HG03558 (cell line): ENCODE measurements around the gene PKP1.

Experiments used
- ATAC-seq: cut with Tn5 transposase; IDR thresholded peaks from one replicate; pipeline ENCODE4 v1.9.1; 2021; ENCODE audit warnings: moderate number of reproducible peaks; ENCODE audit not compliant: unreplicated experiment; ENCODE audit errors: extremely low read depth

Gene PKP1

DNA sequence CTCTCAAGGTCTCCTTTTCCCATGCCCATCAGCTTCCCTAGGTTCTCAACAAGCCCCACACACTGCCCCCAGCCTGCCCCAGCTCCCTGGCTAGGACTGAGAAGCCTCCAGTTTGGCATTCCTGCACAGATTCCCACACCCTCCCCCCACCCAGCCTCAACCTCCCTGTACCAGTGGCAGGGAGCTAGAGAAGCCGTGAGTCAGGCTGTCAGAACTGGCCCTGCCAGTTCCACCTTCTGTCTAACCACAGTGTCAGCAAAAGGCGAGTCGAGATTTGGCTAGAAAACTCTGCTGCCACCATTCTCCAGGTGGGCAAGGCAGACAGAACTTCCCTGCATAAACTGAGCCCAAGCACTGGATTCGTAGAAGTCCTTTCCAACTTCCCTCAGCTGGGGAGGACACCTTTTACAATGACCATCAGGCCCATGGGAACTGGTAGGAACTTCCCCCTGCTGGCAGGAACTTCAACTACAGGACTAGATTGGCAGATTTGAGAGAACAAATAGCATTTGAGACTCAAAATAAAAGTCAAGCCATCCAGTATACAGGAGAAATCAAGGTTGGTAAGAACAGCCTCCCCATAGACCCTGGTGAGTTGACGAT, 63.1 kb downstream of the PKP1 start:
- no peak for ATAC-seq

DNA sequence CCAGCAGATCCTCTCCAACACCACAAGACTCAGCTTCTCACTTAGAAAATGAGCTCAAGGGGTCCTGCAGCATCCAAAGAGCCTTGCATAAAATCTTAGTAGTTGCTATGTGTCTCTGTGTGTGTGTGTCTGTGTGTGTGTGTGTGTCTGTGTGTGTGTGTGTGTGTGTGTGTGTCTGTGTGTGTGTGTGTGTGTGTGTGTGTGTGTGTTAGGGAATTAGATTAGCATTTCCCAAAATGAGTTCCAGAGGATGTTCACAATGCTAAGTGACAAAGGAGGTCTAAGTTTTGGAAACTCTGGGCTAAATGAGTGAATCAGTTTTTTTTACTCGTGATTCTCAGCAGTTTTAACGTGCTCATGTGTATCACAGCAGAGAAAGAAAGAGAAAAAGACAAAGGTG, 63.7 kb downstream of the PKP1 start:
- ATAC-seq, result no peak

DNA sequence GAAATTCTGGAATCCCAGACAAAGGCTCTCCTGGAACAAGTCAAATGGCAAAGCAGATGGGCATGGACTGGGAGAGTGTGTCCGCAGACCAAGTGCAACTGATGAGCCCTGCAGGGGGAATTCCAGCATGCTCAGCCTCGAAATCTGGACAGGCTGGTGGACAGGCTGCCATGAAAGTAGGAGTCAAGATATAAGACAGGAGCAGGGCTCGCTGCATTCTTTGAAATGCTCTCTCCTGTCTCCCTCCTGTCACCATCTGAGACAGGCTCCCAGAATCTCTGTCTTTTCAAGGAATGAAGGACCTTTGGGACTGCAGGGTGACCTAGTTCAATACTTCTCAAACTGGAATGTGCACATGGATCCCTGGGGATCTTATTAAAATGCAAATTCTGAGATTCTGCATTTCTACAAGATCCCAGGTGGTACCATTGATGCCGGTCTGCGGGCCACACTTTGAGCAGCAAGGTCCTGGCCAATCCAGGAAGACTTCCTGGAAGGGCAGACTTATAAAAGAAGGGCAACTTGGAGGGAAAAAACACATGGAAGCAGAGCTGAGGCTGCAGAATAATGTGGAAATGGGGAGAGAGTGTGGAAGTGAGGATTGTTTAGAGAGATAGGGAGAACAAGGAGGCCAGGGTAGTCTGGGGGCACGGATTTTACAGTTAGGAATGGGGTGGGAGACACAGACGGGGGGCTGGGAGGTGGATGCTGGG, 64.3 kb downstream of the PKP1 start:
- no peak for ATAC-seq

DNA sequence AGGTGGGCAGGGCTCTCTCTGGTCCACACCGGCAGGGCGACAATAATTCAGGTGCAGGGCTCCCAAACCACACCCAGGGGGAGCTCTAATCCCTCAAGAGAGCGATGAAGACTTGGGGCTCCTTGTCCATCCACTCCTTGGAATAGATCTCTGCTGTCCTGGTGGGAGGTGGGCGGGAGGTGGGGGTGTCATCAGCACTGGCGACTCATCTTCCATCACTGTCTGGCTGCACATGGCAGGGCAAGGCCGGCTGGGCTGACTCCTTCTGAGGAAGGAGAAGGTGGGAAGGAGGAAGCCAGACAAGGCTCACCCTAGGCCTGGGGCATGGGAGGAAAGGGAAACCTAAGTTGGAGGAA, 64.9 kb downstream of the PKP1 start:
- no peak for ATAC-seq

DNA sequence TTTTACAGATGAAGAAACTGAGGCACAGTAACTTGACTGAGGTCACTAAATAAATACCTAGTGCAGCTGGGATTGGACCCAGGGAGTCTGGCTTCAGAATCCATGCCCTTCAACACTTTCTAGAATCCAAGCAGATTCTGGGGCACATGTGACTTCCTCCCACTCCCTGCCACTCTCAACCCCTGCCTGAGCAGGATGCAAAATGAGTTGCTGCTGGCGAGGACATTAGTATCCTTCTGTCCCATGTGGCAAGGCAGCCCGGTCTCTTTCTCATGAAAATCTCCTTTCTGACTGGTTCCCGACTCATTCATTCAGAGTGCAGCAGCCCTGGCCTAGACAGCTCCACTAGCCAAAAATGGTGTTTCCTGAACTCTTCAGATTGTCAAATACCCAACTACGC, 65.8 kb downstream of the PKP1 start:
- no peak for ATAC-seq

DNA sequence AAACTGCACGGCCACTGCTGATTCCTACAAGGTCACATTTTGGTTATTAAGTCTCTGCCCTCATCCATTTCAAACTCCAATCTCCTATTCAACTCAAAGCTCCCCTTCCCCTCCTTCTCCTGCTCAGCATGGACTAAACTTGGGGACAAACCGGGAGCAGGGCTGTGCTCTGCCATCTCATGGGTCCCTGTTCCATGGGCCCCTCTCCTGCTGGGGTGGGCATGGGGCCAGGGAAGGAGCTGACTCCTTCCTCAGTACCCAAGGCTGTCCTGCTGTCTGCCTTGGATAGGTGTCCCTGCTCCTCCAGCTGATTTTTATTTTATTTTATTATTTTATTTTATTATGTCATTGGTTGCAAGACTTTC, 67.0 kb downstream of the PKP1 start:
- ATAC-seq, result no peak

DNA sequence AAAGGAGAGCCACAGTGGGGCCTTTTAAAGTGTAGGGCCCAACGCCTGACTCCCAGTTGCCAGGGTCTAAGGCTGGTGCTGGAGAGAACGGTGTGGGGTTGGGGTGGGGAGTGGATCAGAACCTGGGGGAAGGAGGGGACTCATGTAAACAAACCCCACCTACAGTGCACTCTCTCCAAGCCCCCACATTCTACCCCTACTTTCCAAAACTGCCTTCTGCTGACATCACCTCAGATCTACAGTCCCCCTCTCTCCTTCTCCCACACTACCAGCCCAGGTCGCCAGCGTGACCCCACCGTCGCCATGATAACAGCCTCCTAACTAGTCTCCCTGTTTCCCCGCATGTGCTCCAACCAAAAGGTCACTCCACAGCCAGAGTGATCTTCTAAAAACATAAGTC, 67.6 kb downstream of the PKP1 start:
- no peak for ATAC-seq

DNA sequence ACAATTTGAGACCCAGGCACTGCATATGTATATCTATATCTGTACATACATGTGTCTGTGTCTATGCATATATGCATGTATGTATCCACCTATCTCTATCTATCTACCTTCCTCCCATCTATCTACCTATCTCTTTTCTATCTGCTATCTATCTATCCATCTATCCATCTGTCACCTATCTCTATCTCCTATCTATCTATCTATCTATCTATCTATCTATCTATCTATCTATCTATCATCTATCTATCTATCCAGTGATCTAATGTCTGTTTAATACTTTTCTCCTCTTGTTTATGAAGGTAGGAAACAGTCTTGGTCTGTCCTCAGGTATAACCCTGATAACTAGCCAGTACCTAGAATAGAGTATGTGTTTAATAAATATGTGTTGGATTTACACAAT, 68.3 kb downstream of the PKP1 start:
- no peak for ATAC-seq

DNA sequence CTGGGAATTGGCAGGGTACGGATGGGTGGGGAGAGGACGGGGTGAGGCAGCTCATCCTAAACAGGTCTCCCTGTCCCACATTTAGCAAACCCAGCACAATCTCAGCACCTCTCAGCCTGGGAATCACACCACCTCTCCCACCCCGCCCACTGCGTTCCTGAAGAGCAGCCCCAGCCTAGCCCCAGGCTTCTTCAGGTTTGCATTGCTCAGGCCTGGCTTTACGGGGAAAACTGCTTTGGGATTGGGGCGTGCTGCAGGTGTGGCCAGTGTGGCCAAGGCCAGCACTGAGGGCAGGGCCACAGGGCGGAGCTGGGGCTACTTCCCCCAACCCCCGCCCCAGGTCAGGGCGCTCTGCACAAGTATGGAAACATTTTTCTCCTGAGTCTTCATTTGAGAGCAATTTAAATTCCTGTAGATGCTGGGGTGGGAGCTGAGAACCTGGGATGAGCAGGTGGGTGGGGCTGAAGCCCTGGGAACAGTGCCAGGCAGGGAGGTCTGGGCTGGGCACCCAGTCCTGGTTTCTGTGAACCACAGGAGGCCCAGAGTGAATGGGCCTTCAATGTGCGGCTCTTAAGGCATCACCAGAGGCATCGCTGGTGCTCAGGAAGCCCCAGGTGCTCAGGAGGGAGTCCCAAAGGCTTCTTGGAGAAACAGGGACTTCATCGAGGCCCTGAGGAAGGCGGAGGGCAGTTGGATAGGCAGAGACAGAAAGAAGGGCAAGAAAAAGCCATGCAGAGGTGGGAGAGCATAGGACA, 70.1 kb downstream of the PKP1 start:
- ATAC-seq, result no peak

DNA sequence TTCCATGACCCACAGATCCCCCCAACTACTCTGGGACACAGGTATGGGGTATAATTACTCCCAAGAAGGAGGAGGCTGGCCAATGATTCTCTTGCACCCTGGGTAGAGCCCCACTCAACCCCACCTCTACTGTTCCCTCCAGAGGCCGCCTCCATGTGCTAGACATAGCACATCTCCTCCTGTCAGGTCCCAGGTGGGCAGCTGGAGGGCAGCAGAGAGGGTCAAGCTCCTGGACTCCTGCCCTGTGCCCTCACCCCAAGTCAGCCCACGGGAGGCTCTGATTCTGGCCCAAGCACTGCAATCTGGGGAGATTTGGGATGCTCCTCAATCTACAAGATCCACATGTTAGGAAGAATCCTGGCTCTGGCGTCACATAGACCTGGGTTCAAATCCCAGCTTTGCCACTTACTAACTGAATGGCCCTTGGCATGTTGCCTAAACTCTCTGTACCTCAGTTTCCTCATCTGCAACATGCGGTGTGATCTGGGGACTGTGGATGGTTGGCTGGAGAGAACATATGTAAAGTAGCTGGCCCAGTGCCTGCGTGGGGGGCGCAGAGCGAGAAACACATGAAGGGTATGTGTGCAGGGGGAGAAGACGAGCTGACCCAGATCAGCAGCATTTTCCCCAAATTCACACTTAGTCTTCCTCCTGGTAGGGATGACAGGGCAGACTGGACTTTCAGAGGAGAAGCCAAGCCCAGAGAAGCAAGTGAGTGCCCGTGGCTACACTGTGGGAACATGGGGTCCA, 71.0 kb downstream of the PKP1 start:
- no peak for ATAC-seq

DNA sequence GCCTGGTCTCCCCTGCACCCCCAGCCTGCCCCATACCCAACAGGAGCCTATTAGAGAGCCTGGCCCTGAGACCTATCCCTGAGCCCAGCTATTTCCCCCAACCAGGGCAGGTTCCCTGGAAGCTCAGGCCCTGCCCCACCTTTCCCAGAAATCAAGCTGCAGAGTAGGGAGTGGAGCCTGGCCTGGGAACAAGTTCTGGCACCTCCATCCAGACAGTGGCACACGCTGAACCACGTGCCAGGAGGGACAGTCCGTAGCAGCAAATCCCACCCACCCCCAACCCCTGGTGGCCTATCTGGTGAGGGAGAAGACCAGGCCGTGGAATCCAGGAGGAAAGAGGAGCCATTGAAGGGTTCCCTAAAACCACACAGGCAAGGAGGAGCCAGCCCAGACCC, 71.6 kb downstream of the PKP1 start:
- ATAC-seq, result no peak

DNA sequence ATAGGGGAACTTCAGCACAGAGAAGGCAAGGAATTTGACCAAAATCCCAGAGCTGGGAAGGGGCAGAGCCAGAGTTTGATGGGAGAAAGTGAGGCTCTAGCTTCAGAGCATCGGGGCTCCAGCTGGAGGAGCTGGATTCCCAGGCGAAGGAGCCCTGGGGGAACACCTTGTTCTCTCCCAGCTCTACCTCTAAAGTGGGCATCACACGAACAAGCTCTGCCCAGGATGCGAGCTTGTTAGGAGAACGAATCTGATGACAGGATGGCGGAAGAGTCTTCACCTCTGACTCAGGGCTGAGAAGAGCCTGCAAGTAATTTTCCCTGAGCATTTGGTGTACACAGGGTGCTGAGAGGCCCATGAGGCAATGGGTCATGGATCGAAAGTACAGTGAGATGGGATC, 72.2 kb downstream of the PKP1 start:
- no peak for ATAC-seq

DNA sequence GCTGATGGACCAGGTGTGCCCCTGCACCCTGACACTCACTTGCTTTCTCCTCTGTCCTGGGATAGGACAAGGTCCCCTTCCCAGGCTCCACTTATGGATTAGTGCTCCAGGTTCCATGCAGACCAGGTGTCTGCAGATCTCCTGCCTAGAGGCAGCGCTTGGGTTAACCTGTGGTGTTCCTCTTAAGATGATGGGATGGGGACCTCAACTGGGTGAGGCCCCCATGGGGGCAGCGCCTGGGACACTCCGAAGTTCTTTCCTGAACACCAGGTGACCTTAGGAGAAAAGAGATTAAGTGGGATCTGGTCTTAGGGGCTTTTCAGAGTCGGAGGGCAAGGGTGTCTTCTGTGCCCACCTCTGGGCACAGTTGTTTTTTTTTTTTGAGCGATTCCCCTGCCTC, 72.9 kb downstream of the PKP1 start:
- ATAC-seq, result no peak

DNA sequence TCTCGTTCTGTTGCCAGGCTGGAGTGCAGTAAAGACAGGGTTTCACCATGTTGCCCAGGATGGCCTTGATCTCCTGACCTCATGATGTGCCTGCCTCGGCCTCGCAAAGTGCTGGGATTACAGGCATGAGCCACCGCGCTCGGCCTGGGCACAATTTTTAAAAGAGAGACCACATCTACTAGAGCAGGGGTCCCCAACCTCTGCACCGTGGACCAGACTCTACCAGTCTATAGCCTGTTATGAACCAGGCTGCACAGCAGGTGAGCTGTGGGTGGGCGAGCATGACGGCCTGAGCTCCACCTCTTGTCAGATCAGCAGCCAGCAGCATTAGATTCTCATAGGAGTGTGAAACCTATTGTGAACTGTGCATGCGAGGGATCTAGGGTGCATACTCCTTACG, 73.4 kb downstream of the PKP1 start:
- ATAC-seq, result no peak

DNA sequence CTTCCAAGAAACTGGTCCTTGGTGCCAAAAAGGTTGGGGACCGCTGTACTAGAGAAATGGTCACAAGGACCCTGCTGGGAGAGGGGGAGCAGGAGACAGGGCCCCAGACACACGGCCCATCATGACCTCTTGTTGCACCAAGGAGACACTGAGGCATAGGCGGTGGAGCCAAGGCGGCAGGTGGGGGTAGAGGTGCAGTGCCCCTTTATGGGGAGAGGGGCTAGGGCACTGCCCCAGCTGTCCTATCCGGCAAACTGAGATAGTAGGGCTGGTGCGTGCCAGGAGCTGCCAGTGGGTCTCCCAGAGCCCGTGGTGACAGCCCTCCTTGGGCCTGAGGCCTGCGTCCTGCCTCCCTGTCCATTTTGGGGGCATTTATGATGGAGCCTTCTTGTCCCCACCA, 73.9 kb downstream of the PKP1 start:
- ATAC-seq, result no peak

DNA sequence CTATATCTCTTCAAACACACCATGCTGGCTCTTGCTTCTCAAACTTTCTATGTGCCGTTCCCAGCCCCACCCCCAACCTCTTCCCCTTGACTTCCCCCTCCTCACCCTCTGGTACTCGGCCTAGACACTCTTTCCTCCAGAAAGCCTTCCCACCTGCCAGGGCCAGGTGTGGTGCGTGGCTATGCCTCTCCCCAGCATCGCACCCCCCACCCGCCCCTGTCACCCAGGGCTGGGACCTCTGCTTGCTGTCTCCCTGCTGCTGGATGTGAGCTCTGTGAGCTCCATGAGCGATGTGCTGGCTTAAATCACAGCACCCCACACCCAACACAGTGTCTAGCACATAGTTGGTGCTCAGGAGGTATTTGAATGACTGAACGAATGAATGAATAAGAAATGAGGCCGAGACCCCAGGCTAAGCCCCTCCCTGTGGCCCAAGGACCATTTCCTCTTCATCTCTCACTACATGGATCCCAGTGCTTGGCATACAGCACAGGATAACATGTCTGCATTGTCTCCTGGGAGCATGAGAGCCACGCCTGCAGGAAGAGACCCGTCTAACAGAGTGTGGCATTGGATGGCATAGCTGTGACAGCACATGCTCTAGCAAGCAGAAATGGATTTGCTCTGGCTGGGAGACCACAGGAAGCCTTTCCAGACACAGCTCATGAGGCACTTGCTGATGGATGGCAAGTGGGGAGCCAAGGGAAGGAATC, 74.5 kb downstream of the PKP1 start:
- no peak for ATAC-seq

DNA sequence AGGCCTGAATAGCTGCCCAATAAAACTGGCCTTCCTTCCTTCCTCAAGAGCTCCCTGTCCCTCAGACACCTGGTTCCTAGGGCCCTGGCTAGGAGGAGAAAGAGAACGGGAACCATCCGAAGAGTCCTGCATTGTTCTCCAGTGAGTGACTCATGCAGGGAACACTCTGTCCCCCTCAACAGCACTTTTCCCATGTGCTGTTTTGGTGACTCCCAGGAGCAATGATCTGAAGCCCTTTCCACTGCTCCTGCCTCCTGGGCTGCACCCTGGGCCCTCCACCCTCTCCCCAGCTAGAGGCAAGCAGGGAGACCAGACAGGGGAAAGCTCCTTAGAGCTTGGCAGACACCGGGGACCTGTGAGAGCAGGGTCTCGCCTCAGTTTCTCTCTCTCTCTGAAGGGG, 75.3 kb downstream of the PKP1 start:
- ATAC-seq, result no peak

DNA sequence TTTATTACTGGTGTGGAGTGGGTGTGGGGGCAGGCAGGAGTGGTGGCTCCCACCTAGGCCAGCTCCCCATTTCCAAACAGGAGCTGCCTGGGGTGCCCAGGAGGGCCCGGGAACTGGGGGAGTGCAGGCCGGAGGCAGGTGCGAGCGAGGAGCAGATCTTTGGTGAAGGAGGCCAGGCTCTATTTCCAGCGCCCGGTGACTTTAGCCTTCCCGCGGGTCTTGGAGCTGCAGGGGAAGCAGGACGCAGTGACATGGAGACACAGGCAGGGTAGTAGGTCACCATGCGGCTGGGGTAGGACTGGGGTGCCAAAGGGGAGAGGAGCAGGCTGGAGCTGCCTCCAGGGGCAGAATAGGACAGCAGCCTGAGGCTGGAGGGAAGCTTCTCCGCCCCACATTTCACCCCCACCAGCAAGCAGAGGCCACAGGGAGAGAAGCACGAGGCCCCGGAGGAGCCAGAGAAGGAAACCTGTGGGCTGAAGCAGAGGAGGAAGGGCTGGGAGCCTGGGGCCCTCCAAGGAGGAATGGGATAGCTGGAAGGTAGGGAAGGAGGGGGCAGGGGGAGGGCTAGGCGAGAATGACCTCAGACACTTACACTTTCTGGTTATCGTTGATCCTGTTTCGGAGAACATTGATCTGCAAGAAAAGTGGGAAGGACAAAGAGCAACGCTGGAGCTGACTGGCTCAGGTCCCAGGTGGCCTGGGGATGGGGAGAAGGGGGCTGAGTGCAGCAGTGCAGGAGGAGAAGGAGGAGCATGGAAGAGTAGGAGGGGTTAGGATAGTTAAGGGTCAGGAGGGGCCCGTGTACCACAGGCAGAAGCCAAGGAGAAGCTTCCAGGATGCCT, 75.9 kb downstream of the PKP1 start:
- no peak for ATAC-seq

DNA sequence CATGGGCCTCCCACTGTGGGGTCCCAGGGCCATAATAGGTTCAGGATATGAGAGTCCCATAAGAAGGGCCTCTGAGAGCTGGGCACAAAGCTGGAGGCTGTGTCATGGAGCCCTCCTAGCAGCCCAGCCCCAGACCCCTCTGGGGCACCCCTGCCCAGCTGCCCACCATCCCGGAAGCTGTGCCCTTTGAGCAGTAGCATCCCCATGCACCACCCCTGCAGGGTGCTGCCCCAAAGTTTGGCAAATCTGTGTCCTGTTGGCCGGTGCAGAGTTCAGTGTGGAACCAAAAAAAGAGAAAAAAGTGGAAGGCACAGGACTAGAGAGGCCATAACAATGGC, 76.5 kb downstream of the PKP1 start:
- no peak for ATAC-seq

DNA sequence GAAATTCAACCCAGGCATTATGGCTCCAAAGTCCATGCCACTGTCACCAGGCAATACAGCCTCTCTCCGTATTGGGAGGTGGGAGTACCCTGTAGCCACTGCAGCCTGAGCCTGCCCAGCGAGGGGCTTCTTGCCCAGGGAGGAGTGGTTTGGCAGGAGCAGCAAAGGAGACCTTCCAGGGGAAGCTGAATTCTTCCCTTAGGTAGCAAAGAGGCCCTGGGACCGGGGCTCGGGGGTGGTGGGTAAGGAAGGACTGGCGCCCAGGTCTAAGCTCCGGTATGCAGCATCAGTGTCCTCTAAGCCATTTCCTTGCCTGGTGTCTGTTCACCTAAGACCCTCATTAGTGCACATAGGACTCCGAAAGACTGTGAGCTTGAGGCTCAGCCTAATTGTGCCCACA, 77.2 kb downstream of the PKP1 start:
- ATAC-seq, result no peak
